Epithelial cell of proximal tubule (primary cell): ENCODE results near the gene GRIN3A. TPM values are rescaled to one million over a fixed set of nuclear protein-coding genes. Genes with fewer than 3 reads are reported as not detected.

Source experiments
- DNase-seq: peaks from one replicate; pipeline ENCODE4 v3.0.0-alpha.2; 2011; ENCODE audit warnings: low read depth
- H3K4me3 ChIP-seq: 2 replicates; pipeline ENCODE4 v1.5.1; 2011; ENCODE audit warnings: low read depth, mild to moderate bottlenecking, low read length
- total RNA-seq: library from RNA; depleted of rRNA; stranded (reverse); fragments of >200 nt; gene quantifications from 2 replicates; pipeline ENCODE4 v1.2.3, GENCODE V29; 2015
- TF ChIP-seq, protein P1 (sequence below): conservative IDR thresholded peaks from 2 replicates; pipeline ENCODE4 v1.5.1; 2012; ENCODE audit warnings: low read depth, mild to moderate bottlenecking, low read length

GRIN3A gene
- total RNA-seq, 1 donor from 2014 or later = not detected

- no peak for DNase-seq
Observed at GRCh38 chr9:101677861-101678260, 60.6 kb downstream of the GRIN3A start.

DNA sequence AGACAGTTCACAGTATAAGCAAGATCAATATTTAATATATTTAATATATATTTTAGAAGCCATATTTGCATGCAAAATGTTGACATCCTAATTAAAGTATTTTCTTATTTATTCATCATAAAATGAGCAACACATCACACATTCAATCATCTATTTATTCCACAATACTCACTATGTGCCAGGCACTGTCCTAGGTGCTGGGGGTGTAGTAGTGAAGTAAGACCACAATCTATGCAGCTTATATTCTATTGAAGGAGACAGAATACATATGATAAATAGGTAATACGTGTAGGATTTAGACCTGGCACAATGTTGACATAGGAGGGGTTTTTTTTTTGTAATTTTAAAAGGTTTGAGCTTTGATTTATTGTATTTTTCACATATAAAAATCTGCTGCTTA lies 63.1 kb downstream of the GRIN3A start:
- TF ChIP-seq, protein P1, sequence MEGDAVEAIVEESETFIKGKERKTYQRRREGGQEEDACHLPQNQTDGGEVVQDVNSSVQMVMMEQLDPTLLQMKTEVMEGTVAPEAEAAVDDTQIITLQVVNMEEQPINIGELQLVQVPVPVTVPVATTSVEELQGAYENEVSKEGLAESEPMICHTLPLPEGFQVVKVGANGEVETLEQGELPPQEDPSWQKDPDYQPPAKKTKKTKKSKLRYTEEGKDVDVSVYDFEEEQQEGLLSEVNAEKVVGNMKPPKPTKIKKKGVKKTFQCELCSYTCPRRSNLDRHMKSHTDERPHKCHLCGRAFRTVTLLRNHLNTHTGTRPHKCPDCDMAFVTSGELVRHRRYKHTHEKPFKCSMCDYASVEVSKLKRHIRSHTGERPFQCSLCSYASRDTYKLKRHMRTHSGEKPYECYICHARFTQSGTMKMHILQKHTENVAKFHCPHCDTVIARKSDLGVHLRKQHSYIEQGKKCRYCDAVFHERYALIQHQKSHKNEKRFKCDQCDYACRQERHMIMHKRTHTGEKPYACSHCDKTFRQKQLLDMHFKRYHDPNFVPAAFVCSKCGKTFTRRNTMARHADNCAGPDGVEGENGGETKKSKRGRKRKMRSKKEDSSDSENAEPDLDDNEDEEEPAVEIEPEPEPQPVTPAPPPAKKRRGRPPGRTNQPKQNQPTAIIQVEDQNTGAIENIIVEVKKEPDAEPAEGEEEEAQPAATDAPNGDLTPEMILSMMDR = no peak
- DNase-seq = no peak
- H3K4me3 ChIP-seq = no peak overlapping the region

More at GRCh38 chr9:101677861-101678260, 60.6 kb downstream of the GRIN3A start:
- TF ChIP-seq, protein P1 = no peak
- no peak overlapping the region for H3K4me3 ChIP-seq

GRCh38 chr9:101674165-101674564 lies 64.3 kb downstream of the GRIN3A start:
- no peak overlapping the region for H3K4me3 ChIP-seq
- no peak for DNase-seq
- TF ChIP-seq, protein P1 = no peak

DNA sequence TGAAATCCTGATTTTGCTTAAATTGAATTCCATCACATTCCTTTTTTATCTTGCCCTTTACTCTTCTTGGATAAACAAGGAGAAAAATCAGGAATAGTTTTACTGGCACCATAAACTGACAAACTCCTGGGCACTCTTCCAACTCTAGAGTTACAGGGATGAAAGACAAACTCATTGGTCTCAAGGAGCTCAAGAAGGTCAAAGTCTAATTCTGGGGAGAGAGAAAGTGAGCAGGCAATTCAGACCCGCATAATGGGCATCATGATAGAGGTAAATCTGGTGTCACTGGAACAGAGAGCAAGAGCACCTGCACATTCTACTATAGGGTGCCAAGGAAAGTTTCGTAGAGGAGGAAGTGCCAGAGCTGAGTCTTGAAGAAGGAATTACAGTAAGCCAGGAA lies 64.8 kb downstream of the GRIN3A start:
- DNase-seq = no peak
- no peak overlapping the region for H3K4me3 ChIP-seq
- TF ChIP-seq, protein P1 = no peak

DNA sequence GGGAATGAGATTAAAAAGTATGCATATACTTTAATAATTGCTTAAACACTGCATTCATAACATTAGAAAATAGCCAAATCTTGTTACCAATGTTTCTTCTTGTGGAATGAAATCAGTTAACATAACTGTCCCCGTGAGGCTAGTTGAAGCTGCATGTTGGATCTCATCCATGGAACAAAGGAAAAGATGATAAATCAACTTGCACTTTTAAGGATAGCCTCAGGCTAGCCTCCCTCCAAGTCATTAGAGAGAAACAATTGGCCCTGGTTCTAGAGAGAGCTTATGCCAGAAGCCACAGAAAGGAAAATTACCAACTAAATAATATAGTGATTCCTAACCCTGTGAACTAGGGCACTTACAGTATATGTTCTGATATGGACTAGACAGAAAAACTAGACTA lies 66.9 kb downstream of the GRIN3A start:
- no peak for DNase-seq
- no peak overlapping the region for H3K4me3 ChIP-seq
- TF ChIP-seq, protein P1 = no peak

DNA sequence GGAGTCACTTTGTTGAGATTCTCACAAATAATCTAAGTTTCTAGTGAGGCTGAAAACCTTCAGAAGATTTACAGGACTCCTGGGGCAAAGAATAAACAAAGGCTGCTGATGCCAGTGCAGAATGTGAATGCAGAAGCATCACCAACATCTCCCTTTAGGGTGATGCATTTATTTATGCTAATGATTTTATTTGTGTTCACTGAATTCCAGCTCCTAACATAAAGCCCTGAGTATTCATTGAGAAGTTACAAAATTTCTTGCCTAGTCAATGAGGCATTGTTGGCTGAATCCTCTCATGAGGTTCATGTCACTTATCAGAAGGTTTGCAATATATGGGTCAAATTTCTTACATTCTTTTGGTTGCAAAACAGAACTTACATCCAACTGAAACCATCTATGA lies 70.0 kb downstream of the GRIN3A start:
- no peak overlapping the region for H3K4me3 ChIP-seq
- no peak for DNase-seq
- TF ChIP-seq, protein P1 = no peak

GRCh38 chr9:101664453-101664852 lies 74.0 kb downstream of the GRIN3A start:
- DNase-seq = no peak
- no peak overlapping the region for H3K4me3 ChIP-seq
- TF ChIP-seq, protein P1 = no peak
